NAMALWA (cell line): ENCODE results near the gene PEAK3.

ENCODE experiments used
- DNase-seq: peaks from one replicate; pipeline ENCODE4 v3.0.0-alpha.2; 2015; ENCODE audit warnings: low spot score

The PEAK3 gene

GRCh38 chr19:2282062-2282861, at the start of gene PEAK3:
Gene PEAK3, minus strand, starts transcription at chr19:2282175. Its CDS starts 1,244 bp downstream, at chr19:2280931.
- DNase-seq, result no peak

- DNase-seq, result no peak
Measured at GRCh38 chr19:2330632-2331284, 48.8 kb upstream of the PEAK3 start.

GRCh38 chr19:2330255-2330631, 48.3 kb upstream of the PEAK3 start:
- no peak for DNase-seq

- no peak for DNase-seq
Measured at GRCh38 chr19:2329501-2329916, 47.5 kb upstream of the PEAK3 start.

GRCh38 chr19:2329149-2329478, 47.1 kb upstream of the PEAK3 start:
- DNase-seq, result no peak

GRCh38 chr19:2328401-2329148, 46.6 kb upstream of the PEAK3 start, which contains the start of the genes LSM7 and SPPL2B:
Gene LSM7, minus strand, starts transcription at chr19:2328586. Its CDS starts 20 bp downstream, at chr19:2328566.
Gene SPPL2B, plus strand, starts transcription at chr19:2328684. Its CDS starts 26 bp downstream, at chr19:2328710.
- peak; percentile 95 for DNase-seq

- peak; percentile 95 for DNase-seq
Measured at GRCh38 chr19:2327773-2328400, 45.9 kb upstream of the PEAK3 start.

- DNase-seq, result no peak
Measured at GRCh38 chr19:2326699-2327360, 44.9 kb upstream of the PEAK3 start.

- DNase-seq, result no peak
Measured at GRCh38 chr19:2325281-2326046, 43.5 kb upstream of the PEAK3 start.

- no peak for DNase-seq
Measured at GRCh38 chr19:2324220-2324948, 42.4 kb upstream of the PEAK3 start.

- DNase-seq, result no peak
Measured at GRCh38 chr19:2323707-2324106, 41.7 kb upstream of the PEAK3 start.

- no peak for DNase-seq
Measured at GRCh38 chr19:2321565-2322283, 39.7 kb upstream of the PEAK3 start.

- no peak for DNase-seq
Measured at GRCh38 chr19:2320939-2321338, 39.0 kb upstream of the PEAK3 start.

GRCh38 chr19:2320049-2320448, 38.1 kb upstream of the PEAK3 start:
- DNase-seq, result no peak

- no peak for DNase-seq
Measured at GRCh38 chr19:2319551-2319950, 37.6 kb upstream of the PEAK3 start.

GRCh38 chr19:2318923-2319322, 36.9 kb upstream of the PEAK3 start:
- no peak for DNase-seq

GRCh38 chr19:2317756-2318155, 35.8 kb upstream of the PEAK3 start:
- no peak for DNase-seq

- DNase-seq, result no peak
Measured at GRCh38 chr19:2317300-2317699, 35.3 kb upstream of the PEAK3 start.

GRCh38 chr19:2315818-2316353, 33.9 kb upstream of the PEAK3 start:
- DNase-seq, result no peak
